IMR-90 (cell line): Measurements from ENCODE around the gene SLC3A2. TPM values are rescaled to one million over a fixed set of nuclear protein-coding genes. Genes with fewer than 3 reads are reported as not detected.

ENCODE experiments used
- ATAC-seq: fragments of 200-7000 bp; cut with Tn5 transposase; 2 replicates; pipeline ENCODE4 v1.9.1; 2020; ENCODE audit warnings: low read depth, mild to moderate bottlenecking, moderate library complexity
- BruUV-seq: library from RNA; stranded (reverse); fragments of 400-500 nt; replicated peaks from 2 replicates; lab custom pipeline; 2021; lab: Mats Ljungman, UMichigan
- CTCF ChIA-PET: fragments of 300-600 bp; formaldehyde crosslinking; extraction: SDS; loops from one replicate; lab custom pipeline; 2021; ENCODE audit warnings: antibody characterized with exemption; lab: Yijun Ruan, JAX
- POLR2A ChIA-PET: fragments of 300-600 bp; sonication (Branson Sonifier 250); formaldehyde crosslinking; loops from one replicate; lab custom pipeline; 2022; ENCODE audit warnings: antibody characterized with exemption; ENCODE audit not compliant: unreplicated experiment; lab: Charles Lee
- DNase-seq: peaks from one replicate; pipeline ENCODE4 v3.0.0; 2013
- H2AFZ ChIP-seq: replicated peaks from 2 replicates; pipeline ENCODE3; 2013; ENCODE audit warnings: low read length, mild to moderate bottlenecking; ENCODE audit not compliant: poor library complexity
- H2AK5ac ChIP-seq: 2 replicates; pipeline ENCODE4 v1.6.1; 2013; ENCODE audit warnings: low read depth, low read length, inconsistent platforms
- H2AK9ac ChIP-seq: replicated peaks from 2 replicates; pipeline ENCODE3; 2013; ENCODE audit warnings: mild to moderate bottlenecking, low read depth, low read length, moderate library complexity; ENCODE audit not compliant: poor library complexity
- H2BK120ac ChIP-seq: 2 replicates; pipeline ENCODE4 v1.6.1; 2013; ENCODE audit warnings: low read depth, low read length, inconsistent platforms
- H2BK15ac ChIP-seq: 3 replicates; pipeline ENCODE4 v1.6.1; 2013; ENCODE audit warnings: low read depth, low read length, inconsistent platforms
- H2BK20ac ChIP-seq: 2 replicates; pipeline ENCODE4 v1.6.1; 2013; ENCODE audit warnings: low read depth, mild to moderate bottlenecking, inconsistent platforms, low read length, moderate library complexity
- H2BK5ac ChIP-seq: 2 replicates; pipeline ENCODE4 v1.6.1; 2013; ENCODE audit warnings: mild to moderate bottlenecking, low read depth, low read length, inconsistent platforms; ENCODE audit not compliant: poor library complexity, severe bottlenecking
- H3K14ac ChIP-seq: replicated peaks from 2 replicates; pipeline ENCODE4 v1.6.1; 2013; ENCODE audit warnings: low read depth, low read length, inconsistent platforms
- H3K18ac ChIP-seq: 2 replicates; pipeline ENCODE4 v1.6.1; 2013; ENCODE audit warnings: low read depth, low read length, control low read depth
- H3K23ac ChIP-seq: 2 replicates; pipeline ENCODE4 v1.6.1; 2013; ENCODE audit warnings: low read depth, low read length, inconsistent platforms
- H3K27ac ChIP-seq: 2 replicates; pipeline ENCODE4 v1.5.1; 2013; ENCODE audit warnings: mild to moderate bottlenecking, control low read depth, low read length; ENCODE audit not compliant: insufficient read depth
- H3K27me3 ChIP-seq: 2 replicates; pipeline ENCODE4 v1.6.1; 2013; ENCODE audit warnings: low read length; ENCODE audit not compliant: control insufficient read depth, insufficient read depth
- H3K36me3 ChIP-seq: 2 replicates; pipeline ENCODE4 v1.6.1; 2013; ENCODE audit warnings: low read length, mixed read lengths; ENCODE audit not compliant: control insufficient read depth, insufficient read depth
- H3K4ac ChIP-seq: 2 replicates; pipeline ENCODE4 v1.6.1; 2013; ENCODE audit warnings: low read depth, low read length, inconsistent platforms
- H3K4me1 ChIP-seq: 2 replicates; pipeline ENCODE4 v1.6.1; 2013; ENCODE audit warnings: low read length, mixed read lengths; ENCODE audit not compliant: control insufficient read depth, insufficient read depth
- H3K4me2 ChIP-seq: 2 replicates; pipeline ENCODE4 v1.6.1; 2013; ENCODE audit warnings: low read depth, mild to moderate bottlenecking, control low read depth, low read length, moderate library complexity
- H3K4me3 ChIP-seq: 2 replicates; pipeline ENCODE4 v1.5.1; 2013; ENCODE audit warnings: low read depth, mild to moderate bottlenecking, control low read depth, low read length, moderate library complexity; ENCODE audit not compliant: insufficient read depth
- H3K56ac ChIP-seq: 2 replicates; pipeline ENCODE4 v1.6.1; 2013; ENCODE audit warnings: low read length, inconsistent platforms; ENCODE audit not compliant: insufficient read depth; ENCODE audit errors: extremely low read depth
- H3K79me1 ChIP-seq, 2 experiments: 2 replicates each; pipeline ENCODE4 v1.6.1; 2013; ENCODE audit warnings: low read length in 2 of 2, inconsistent platforms in 1 of 2, low read depth in 1 of 2
- H3K9ac ChIP-seq: 2 replicates; pipeline ENCODE4 v1.6.1; 2013; ENCODE audit warnings: low read depth, low read length, control low read depth
- H3K9me1 ChIP-seq: 2 replicates; pipeline ENCODE4 v1.6.1; 2013; ENCODE audit warnings: low read length, inconsistent platforms; ENCODE audit not compliant: insufficient read depth
- H3K9me3 ChIP-seq: 2 replicates; pipeline ENCODE4 v1.6.1; 2013; ENCODE audit warnings: low read length; ENCODE audit not compliant: control insufficient read depth, insufficient read depth
- H4K20me1 ChIP-seq: 2 replicates; pipeline ENCODE4 v1.6.1; 2013; ENCODE audit warnings: low read length, inconsistent platforms; ENCODE audit not compliant: insufficient read depth
- H4K5ac ChIP-seq: 2 replicates; pipeline ENCODE4 v1.6.1; 2013; ENCODE audit warnings: mild to moderate bottlenecking, low read depth, low read length, control low read depth
- H4K8ac ChIP-seq, 2 experiments: 2 replicates each; pipeline ENCODE4 v1.6.1; 2013; ENCODE audit warnings: low read depth in 2 of 2, low read length in 2 of 2, control low read depth in 1 of 2, inconsistent platforms in 1 of 2
- H4K91ac ChIP-seq: 2 replicates; pipeline ENCODE4 v1.6.1; 2013; ENCODE audit warnings: low read depth, low read length, inconsistent platforms; ENCODE audit not compliant: insufficient read depth
- CTCF ChIP-seq: conservative IDR thresholded peaks from 2 replicates; pipeline ENCODE4 v1.5.1; 2012; ENCODE audit warnings: mild to moderate bottlenecking, low read depth, low read length, improper control_type of control experiment
- ELK1 ChIP-seq: fragments of 150-350 bp; IDR thresholded peaks from 2 replicates; pipeline ENCODE4 v1.6.1; 2016; ENCODE audit warnings: low read depth, mild to moderate bottlenecking, low read length, moderate library complexity, borderline replicate concordance
- MXI1 ChIP-seq: IDR thresholded peaks from 2 replicates; pipeline ENCODE4 v1.6.1; 2012; ENCODE audit warnings: low read depth, mild to moderate bottlenecking, low read length, moderate library complexity, borderline replicate concordance
- POLR2A ChIP-seq: IDR thresholded peaks from 2 replicates; pipeline ENCODE4 v1.6.1; 2012; ENCODE audit warnings: mild to moderate bottlenecking, low read depth, low read length
- RFX5 ChIP-seq: IDR thresholded peaks from 2 replicates; pipeline ENCODE4 v1.8.0; 2012; ENCODE audit warnings: low read depth, mild to moderate bottlenecking, low read length, moderate library complexity
- SMC3 ChIP-seq: fragments of 150-350 bp; IDR thresholded peaks from 2 replicates; pipeline ENCODE4 v1.6.1; 2016; ENCODE audit warnings: low read depth, mild to moderate bottlenecking, antibody characterized with exemption, low read length, moderate library complexity
- whole genome bisulfite sequencing, 2 experiments: methylation state at CpG; one replicate each; pipeline versions ENCODE4 v1.1.5 to v1.1.7; 2013; ENCODE audit warnings: missing lambda C conversion rate in 2 of 2; ENCODE audit not compliant: insufficient read length in 1 of 2; ENCODE audit errors: extremely low coverage in 2 of 2; 5-methylcytosine and 5-hydroxymethylcytosine counted together
- dilution Hi-C: fragments of 300-500 bp; cut with HindIII; formaldehyde crosslinking; loops from one replicate; pipeline ENCODE4 v1.14.3; 2018; ENCODE audit warnings: low sequenced_read_pairs; ENCODE audit not compliant: unreplicated experiment
- in situ Hi-C: fragments of 300-500 bp; cut with MboI; formaldehyde crosslinking; loops from 3 replicates; pipeline ENCODE4 v1.14.3; 2019; ENCODE audit warnings: low sequenced_read_pairs, inconsistent platforms, mixed read lengths
- intact Hi-C: fragments of 100-400 bp; cut with micrococcal nuclease; formaldehyde crosslinking; loops from 2 replicates; pipeline ENCODE4 v1.10.0; 2022
- polyA plus RNA-seq, 3 experiments: library from polyadenylated mRNA; depleted of rRNA; stranded (reverse); fragments of >200 nt; gene quantifications; 2 replicates each; pipeline ENCODE4 v1.2.3, GENCODE V29; 2012; ENCODE audit warnings: low replicate concordance in 1 of 3
- total RNA-seq: library from RNA; depleted of rRNA; stranded (reverse); fragments of >200 nt; gene quantifications from 2 replicates; pipeline ENCODE4 v1.2.3, GENCODE V29; 2012

Gene SLC3A2
- total and polyA plus RNA-seq, 2 of the 4 experiments (the other 2 are of a cell fraction) = 140 to 239 TPM

- intact Hi-C loops = no loop called here
- Histone ChIP-seq H2BK5ac (no peak overlapping the region), H4K5ac (no peak overlapping the region), H3K4ac (no peak overlapping the region), H2AK5ac (no peak overlapping the region), H3K4me3 (no peak overlapping the region), H3K4me1 (peaks cover 8% of the 10 kb centered on the region; the same call in 1 of the 2 replicates), H3K9ac (no peak overlapping the region), H3K56ac (no peak overlapping the region), H4K8ac (no peak overlapping the region), H4K91ac (no peak overlapping the region), H3K36me3 (no peaks in the 10 kb centered on the region), H2BK120ac (no peak overlapping the region), H3K27ac (no peak overlapping the region), H4K20me1 (no peaks in the 10 kb centered on the region), H3K9me1 (no peaks in the 10 kb centered on the region), H2BK15ac (no peak overlapping the region), H3K27me3 (peaks cover 92% of the 10 kb centered on the region), H3K9me3 (no peaks in the 10 kb centered on the region; the same call in 1 of the 2 replicates), H3K79me1 (no peaks in the 10 kb centered on the region), H3K14ac (no peak overlapping the region), H3K18ac (no peak overlapping the region), H2BK20ac (no peak overlapping the region), H3K4me2 (peak overlapping the region; percentile 74), H2AFZ (peak overlapping the region; percentile 67), H2AK9ac (no peak overlapping the region), H3K23ac (no peak overlapping the region)
- TF ChIP-seq POLR2A (no peak), CTCF (peak; percentile 40), RFX5 (no peak), MXI1 (no peak), SMC3 (no peak), ELK1 (no peak)
- in situ Hi-C loops = no loop called here
- CTCF ChIA-PET = no interaction called here
- dilution Hi-C loops = no loop called here
- BruUV-seq = no TSS peak
- ATAC-seq (peak; percentile 15; the same call in 1 of the 2 replicates), DNase-seq (no peak)
- POLR2A ChIA-PET = no interaction called here
- WGBS, 2 experiments = no CpG with 5 or more reads among the region's 24 CpGs
Observed at GRCh38 chr11:62922653-62923431, 42.1 kb downstream of the SLC3A2 start.
